Measurements from ENCODE around the gene SSR4.

DNA sequence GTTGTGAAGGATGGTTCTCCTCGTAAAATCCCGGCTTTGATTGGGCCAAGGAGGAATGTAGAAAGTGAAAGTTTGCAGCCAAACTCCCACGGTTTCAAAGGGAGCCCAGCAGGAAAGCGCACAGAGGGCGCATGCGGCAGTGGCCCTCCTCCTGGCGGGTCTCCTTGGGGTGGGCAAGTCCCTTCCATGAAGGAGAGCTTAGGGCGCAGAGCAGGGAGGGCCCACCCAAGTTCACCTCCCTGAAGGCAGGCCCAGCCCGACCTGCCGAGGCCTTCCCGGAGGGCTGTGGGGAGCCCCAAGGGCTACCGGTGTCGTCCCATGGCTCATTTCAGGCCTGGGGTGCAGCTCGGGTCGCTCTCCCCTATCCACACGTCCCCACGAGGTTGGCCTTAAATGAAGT is 33.8 kb downstream of the SSR4 start:
- TF ChIP-seq, protein P1, sequence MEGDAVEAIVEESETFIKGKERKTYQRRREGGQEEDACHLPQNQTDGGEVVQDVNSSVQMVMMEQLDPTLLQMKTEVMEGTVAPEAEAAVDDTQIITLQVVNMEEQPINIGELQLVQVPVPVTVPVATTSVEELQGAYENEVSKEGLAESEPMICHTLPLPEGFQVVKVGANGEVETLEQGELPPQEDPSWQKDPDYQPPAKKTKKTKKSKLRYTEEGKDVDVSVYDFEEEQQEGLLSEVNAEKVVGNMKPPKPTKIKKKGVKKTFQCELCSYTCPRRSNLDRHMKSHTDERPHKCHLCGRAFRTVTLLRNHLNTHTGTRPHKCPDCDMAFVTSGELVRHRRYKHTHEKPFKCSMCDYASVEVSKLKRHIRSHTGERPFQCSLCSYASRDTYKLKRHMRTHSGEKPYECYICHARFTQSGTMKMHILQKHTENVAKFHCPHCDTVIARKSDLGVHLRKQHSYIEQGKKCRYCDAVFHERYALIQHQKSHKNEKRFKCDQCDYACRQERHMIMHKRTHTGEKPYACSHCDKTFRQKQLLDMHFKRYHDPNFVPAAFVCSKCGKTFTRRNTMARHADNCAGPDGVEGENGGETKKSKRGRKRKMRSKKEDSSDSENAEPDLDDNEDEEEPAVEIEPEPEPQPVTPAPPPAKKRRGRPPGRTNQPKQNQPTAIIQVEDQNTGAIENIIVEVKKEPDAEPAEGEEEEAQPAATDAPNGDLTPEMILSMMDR (conservative IDR thresholded peaks at IDR 0.05 in 1 of 2, IDR thresholded peaks at IDR 0.05 in 1 of 2; ENCODE audit: low read depth in 1 of 2, low read length in 2 of 2) = no peak
- TF ChIP-seq EZH2 (IDR thresholded peaks at IDR 0.05; ENCODE audit: low read length, missing control alignments) = no peak

Measured in fibroblast of lung (primary cell).